GM12801 (cell line): ENCODE measurements around the gene TMEM94.

ENCODE experiments used
- TF ChIP-seq, protein P1 (sequence below): IDR thresholded peaks from one replicate; pipeline ENCODE4 v1.5.1; 2011; ENCODE audit warnings: control low read depth; ENCODE audit not compliant: insufficient read length; ENCODE audit errors: extremely low read depth

TMEM94 gene

DNA sequence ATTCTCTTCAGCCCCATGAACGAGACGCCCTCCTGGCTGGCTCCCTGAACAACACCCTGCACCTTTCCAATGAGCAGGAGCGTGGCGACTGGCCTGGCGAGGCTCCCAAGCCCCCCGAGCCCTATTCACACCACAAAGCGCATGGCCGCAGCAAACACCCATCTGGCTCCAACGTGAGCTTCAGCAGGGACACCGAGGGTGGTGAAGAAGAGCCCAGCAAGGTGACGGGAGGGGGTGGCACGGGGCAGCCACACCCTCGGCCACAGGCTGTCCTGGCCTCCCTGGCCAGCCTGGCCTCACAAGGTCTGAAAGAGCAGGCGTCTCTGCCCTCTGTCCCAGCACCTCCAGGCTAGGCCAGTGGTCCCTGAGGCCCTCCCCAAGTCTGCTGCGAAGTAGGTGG is 35.2 kb downstream of the TMEM94 start:
- TF ChIP-seq, protein P1, sequence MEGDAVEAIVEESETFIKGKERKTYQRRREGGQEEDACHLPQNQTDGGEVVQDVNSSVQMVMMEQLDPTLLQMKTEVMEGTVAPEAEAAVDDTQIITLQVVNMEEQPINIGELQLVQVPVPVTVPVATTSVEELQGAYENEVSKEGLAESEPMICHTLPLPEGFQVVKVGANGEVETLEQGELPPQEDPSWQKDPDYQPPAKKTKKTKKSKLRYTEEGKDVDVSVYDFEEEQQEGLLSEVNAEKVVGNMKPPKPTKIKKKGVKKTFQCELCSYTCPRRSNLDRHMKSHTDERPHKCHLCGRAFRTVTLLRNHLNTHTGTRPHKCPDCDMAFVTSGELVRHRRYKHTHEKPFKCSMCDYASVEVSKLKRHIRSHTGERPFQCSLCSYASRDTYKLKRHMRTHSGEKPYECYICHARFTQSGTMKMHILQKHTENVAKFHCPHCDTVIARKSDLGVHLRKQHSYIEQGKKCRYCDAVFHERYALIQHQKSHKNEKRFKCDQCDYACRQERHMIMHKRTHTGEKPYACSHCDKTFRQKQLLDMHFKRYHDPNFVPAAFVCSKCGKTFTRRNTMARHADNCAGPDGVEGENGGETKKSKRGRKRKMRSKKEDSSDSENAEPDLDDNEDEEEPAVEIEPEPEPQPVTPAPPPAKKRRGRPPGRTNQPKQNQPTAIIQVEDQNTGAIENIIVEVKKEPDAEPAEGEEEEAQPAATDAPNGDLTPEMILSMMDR: no peak

DNA sequence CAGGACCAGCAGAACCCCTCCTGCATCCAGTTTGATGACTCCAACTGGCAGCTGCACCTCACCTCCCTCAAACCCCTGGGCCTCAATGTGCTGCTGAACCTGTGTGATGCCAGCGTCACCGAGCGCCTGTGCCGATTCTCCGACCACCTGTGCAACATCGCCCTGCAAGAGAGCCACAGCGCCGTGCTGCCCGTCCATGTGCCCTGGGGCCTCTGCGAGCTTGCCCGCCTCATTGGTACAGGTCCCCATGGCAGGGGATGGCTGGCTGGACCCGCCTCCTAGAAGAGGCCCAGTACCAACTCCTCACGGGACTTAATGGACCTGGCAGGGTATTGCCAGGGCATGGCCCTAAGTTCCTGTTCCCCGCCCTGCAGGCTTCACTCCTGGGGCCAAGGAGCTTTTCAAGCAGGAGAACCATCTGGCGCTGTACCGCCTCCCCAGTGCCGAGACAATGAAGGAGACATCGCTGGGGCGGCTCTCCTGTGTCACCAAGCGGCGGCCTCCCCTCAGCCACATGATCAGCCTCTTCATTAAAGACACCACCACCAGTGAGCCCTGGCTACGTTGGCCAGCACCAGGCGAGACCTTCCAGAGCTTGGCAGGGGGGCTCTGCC is 36.2 kb downstream of the TMEM94 start:
- TF ChIP-seq, protein P1: no peak

DNA sequence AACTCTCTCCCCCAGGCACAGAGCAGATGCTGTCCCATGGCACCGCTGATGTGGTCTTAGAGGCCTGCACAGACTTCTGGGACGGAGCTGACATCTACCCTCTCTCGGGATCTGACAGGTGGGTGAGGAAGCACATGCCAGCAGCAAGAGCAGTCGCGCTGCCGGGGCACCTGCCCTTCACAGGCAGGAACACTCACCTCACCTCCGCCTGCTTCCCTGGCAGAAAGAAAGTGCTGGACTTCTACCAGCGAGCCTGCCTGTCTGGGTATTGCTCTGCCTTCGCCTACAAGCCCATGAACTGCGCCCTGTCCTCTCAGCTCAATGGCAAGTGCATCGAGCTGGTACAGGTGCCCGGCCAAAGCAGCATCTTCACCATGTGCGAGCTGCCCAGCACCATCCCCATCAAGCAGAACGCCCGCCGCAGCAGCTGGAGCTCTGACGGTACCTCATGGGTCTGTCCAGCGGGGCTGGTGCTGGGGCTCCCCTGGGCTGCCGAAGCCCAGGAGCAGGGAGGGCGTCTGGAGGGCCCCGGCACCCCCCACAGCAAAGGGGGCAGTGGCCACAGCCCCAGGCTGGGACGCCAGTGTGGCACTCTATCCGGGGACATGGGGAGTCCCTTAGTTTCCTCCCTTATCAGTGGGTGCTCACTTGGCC is 37.2 kb downstream of the TMEM94 start:
- TF ChIP-seq, protein P1: no peak

DNA sequence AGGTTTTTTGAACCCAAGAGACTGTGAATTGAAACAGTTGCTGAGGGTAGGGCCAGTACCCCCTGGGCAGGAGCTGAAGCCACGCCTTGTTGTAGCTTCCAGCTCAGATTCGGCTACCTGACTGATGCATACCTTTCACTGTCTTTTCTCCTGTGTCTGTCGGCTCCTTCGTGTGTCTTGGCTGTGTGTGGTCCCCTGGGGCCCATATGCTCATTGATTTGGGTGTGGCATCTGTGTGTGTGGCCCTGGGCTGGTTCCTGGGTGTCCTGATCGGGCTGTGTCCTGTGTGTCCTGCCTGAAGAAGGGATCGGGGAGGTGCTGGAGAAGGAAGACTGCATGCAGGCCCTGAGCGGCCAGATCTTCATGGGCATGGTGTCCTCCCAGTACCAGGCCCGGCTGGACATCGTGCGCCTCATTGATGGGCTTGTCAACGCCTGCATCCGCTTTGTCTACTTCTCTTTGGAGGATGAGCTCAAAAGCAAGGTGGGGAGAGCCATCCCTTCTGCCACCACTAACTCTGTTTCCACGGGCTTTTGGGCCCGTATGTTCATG is 38.0 kb downstream of the TMEM94 start:
- TF ChIP-seq, protein P1: no peak

DNA sequence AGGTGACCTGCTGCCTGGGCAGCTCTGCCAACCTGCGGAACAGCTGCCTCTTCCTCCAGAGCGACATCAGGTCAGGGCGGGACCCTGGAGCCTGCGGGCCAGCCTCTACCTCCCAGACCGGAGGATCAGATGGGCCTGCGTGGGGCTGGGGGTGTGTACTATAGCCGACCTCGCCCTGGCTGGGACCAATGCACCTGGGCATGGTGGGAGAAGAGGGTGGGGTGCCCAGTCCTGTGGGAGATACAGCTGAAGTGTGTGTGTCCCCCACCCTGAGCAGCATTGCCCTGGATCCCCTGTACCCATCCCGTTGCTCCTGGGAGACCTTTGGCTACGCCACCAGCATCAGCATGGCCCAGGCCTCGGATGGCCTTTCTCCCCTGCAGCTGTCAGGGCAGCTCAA is 39.6 kb downstream of the TMEM94 start:
- TF ChIP-seq, protein P1: no peak

GRCh38 chr17:75498039-75498725 is 41.7 kb downstream of the TMEM94 start:
- TF ChIP-seq, protein P1: no peak

- TF ChIP-seq, protein P1: no peak
These were observed 42.3 kb downstream of the TMEM94 start for GRCh38 chr17:75498726-75499213.
